ENCODE data around the gene ALDH3A2.
"Not testable (repeated sequence)": the region's sequence is repeated elsewhere in the genome, so short reads cannot be mapped to it uniquely, and the experiment has no call there.

The ALDH3A2 gene

DNA sequence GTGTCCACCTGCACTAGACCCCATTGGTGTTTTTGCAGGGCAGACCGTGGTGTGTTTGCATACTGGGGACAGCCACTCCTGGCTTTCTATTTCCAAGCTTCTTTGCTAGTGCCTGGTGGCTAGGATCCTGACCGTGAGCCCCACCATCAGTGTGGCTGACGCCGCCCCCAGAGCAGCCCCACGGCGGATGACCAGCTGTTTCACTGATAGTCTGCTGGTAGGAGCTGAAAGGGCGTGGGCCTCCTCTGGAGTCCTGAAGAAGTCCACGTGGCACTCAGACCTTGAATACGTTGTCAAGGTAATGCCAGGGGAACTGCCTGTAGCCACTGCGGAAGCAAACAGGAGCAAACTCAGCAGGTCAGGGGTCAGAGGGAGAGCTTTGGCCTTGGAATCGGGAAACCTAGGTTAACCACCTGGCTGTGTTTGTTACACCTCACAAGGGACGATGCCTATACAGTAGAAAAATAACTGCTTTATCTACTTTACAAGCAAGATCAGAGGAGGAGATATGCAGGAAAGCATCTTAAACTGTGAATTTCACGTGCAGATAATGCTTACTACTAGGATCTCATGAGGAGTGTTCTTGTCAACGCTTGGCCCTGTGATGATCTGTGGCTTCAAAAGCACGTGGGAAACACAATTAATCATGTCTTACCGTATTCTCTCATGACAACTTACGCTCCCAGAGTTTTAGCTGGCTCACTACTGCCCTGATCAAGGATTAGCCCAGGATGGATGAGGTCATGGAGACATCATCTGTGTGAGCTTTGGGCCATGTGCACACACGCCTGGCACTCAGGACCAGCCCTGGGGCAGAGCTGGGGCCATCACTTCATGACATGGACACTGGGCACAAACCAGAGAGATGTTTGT lies 30.3 kb downstream of the ALDH3A2 start:
- no peak for DNase-seq (ENCODE audit: low spot score)

- DNase-seq (ENCODE audit: low spot score), result no peak
These were observed 34.6 kb downstream of the ALDH3A2 start for GRCh38 chr17:19683117-19683516.

DNA sequence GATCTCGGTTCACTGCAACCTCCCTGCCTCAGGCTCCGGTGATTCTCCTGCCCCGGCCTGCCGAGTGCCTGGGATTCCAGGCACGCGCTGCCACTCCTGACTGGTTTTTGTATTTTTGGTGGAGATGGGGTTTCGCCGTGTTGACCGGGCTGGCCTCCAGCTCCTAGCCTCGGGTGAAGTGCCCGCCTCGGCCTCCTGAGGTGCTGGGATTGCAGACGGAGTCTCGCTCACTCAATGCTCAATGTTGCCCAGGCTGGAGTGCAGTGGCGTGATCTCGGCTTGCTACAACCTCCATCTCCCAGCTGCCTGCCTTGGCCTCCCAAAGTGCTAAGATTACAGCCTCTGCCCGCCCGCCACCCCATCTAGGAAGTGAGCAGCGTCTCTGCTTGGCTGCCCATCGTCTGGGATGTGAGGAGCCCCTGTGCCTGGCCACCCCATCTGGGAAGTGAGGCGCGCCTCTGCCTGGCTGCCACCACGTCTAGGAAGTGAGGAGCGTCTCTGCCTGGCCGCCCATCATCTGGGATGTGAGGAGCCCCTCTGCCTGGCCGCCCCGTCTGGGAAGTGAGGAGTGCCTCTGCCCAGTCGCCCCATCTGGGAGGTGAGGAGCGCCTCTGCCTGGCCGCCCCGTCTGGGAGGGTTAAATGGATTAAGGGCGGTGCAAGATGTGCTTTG lies 36.5 kb downstream of the ALDH3A2 start:
- not testable (repeated sequence) for DNase-seq (ENCODE audit: low spot score)

GRCh38 chr17:19686400-19687090 lies 38.0 kb downstream of the ALDH3A2 start:
- DNase-seq (ENCODE audit: low spot score), result no peak

DNA sequence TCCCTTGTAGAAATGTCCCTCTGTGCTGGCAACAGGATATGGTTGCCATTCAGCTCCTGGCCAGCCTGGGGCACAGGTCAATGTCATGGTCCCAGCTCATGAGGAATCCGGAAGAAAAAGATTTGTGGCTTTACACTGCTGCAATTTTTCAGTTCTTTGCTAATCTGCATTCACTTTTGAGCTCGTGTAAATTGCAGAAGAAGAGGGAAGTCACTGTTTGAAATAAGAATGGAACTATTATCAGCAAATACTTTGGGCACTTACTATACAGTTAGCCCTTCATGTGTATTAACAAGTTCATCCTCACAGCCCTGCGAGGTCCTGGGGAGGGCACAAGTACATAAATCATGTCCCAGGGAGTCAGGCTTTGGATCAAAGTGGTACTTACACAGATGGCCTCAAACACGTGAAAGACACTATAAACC lies 53.7 kb downstream of the ALDH3A2 start:
- DNase-seq (ENCODE audit: low spot score), result no peak

- no peak for DNase-seq (ENCODE audit: low spot score)
These were observed 54.7 kb downstream of the ALDH3A2 start for GRCh38 chr17:19703106-19703827.

DNA sequence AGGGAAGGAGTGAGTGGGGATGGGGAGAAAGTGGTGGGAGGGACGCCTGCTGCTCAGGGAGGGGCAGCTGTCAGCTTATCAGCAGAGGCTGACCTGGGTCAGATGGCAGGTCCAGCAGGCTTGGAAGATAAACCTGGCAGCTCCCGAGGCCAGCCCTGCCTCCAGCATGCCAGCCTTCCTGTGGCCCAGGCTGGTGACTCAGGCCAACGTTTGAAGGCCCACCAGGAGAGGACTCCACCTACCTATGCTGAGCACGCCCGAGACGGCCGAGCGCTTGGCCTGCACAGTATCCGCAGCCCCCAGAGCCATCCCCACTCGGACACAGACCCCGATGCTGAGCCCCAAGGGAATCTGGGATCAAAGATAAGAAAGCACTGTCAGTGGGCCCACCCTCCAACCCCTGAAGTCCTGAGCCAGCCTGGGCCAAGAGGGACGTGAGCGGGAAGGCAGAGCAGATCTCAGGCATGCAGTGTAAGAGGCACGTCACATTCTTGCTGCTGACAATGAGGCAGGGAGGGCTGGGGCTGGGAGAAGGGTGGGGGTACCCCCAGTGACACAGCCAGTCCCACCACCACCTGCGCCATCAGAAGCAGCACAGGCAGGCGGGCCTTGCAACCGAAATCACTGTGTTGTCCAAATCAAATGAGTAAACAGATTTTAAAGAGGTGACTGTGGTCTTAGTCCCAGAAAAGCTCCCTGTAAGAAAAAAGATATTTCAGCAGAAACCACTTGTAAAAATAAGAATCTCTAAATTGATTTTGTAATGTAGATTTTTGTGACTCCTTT lies 55.5 kb downstream of the ALDH3A2 start:
- no peak for DNase-seq (ENCODE audit: low spot score)

DNA sequence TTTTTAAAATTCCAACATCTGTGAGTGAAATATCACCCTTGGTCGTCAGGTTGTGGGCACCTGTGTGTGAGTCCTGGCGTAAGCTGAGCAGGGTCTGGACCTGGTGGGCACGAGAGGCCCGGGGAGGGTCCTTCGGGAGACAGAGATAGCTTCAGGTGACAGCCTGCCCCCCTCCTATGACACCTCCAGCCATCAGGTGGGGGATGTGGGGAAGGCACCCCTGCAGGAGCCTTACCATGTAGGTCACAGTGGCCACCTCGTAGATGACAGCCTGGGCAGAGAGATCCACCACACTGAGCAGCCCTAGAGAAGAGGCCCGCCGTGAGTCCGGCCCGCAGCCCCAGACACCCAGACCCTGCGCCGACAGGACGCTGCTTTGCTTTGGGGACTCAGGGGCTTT lies 56.6 kb downstream of the ALDH3A2 start:
- no peak for DNase-seq (ENCODE audit: low spot score)

DNA sequence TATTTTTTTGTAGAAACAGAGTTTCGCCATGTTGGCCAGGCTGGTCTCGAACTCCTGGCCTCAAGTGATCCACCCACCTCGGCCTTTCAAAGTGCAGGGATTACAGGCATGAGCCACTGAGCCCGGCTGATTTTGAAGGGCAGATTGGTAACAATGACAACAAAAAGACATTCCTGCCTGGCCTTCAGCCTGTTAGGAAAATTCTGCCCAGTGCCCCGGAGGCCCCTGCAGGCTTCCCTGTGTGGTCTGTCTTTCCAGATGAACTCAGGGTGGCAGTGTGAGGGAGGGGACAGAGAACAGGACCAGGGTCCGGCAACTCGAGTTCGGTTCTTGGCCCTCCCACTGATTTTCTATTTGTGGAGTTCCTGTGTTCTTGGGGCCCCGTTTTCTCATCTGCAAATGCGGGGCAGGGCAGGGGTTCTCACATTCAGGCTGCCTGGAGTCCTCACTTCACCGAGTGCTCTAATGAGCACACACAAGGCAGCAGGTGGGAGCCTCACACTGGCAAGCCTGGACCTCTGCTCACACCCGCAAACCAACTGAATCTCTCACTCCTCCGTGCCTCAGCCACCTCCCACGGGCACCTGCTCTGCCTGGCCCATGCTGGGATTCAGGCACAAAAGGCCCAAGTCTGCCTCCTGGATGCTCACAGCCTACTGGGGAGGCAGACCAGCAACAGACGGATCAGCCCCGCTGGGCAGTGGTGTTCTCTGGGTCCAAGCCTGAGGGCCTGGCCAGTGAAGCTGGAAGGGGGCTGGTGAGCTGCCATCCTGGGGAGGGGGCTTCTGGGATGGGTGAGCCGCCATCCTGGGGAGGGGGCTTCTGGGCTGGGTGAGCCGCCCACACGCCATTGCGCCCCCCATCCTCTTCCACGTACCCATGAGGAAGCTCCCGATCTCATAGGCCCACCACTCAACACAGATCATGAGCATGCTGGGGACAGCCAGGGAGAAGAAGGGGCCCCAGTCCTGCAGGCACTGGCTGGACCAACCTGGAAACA lies 57.5 kb downstream of the ALDH3A2 start:
- DNase-seq (ENCODE audit: low spot score), result no peak

GRCh38 chr17:19706791-19707727 lies 58.5 kb downstream of the ALDH3A2 start:
- no peak for DNase-seq (ENCODE audit: low spot score)

- no peak for DNase-seq (ENCODE audit: low spot score)
These were observed 59.2 kb downstream of the ALDH3A2 start for GRCh38 chr17:19707728-19708221.

DNA sequence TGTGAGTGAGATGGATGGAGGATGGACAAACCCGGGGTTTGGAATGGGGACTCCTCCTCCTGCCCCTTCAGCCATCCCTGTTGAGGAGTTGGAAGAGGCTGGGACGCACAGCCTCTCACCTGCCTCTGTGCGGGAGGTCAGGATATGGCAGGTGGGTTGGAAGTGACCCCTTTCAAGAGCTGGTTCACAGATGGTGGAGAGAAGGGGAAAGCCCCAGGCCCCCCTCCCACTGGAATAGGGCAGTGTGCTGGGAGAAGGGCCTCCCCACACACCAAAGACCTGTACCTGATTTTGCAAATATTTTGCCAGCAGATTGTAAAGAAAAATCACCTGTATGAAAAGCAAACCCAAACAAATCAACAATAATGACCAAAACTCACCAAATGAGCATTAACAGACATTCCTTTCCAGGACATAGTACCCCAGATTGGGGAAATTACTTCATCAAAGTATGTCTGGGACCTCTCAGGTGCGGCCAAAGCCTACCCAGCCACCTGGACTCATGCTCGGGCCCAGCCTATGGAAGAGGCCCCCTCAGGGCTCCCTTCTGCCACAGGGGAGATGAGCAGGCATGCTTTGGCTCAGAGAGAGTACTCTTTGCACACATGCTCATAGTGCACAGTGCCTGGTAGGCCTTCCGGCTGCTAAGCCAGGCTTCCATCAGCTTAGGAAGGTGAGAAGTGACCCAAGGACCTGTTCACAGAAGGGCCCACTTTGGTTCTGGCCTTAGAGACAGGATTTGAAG lies 60.1 kb downstream of the ALDH3A2 start:
- DNase-seq (ENCODE audit: low spot score), result no peak

DNA sequence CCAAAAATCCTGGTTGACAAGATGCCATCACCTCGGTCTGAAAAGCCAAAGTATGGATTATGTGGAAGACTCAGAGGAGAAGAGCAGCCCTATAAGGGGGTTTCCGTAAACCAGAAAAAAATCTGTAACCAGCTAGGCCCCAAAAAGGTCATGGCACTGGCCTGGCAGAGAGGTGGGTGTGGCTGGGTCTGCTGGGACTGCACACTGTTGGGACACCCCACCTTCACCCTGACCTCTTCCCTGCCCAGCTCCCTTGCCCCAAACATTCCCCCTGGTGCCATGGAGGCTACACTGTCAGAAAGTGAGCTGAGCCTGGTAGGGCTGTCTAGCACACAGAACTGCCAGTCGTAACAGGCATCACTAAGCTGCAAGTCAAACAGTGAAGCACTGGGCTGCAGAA lies 61.3 kb downstream of the ALDH3A2 start:
- DNase-seq (ENCODE audit: low spot score), result no peak

GRCh38 chr17:19712436-19713004 lies 64.0 kb downstream of the ALDH3A2 start:
- no peak for DNase-seq (ENCODE audit: low spot score)

DNA sequence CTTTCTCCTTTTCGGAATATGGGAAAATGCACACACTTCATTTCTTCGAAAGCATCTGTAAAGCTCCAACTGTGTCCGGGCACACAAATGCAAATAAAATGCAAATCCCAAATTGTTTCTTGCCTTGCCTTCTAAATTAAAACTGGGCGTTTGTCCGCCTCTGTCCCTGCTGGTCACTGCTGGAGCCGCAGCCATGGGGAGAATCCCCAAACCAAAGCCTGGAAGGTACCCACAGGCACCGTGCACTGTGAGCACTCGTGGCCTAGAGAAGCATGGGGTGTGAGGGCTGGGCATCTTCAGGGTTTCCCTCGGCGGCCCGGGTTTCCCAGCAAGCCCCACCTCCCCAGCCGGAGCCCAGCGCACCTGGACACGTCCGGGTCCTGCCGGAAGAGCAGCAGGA lies 64.9 kb downstream of the ALDH3A2 start:
- no peak for DNase-seq (ENCODE audit: low spot score)

- DNase-seq (ENCODE audit: low spot score), result no peak
These were observed 65.4 kb downstream of the ALDH3A2 start for GRCh38 chr17:19713901-19714361.
